ENCODE data around the gene SMC1B. TPM values are rescaled to one million over a fixed set of nuclear protein-coding genes. Genes with fewer than 3 reads are reported as not detected.

The SMC1B gene
- total RNA-seq, 1 experiment from 2014 or later: 0.10 TPM

DNA sequence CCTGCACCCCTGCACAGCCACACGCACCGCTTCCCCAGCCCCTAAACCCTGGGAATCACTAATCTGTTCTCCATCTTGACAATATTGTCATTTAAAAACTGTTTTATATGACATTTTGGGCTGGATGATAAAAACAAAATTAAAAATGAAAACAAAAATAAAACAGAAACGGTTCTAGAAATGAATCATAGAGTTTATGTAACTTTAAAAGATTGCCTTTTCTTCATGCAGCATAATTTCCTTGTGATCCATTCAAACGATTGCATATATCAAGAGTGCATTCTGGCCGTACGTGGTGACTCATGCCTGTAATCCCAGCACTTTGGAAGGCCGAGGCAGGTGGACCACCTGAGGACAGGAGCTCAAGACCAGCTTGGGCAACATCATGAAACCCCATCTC lies 110.2 kb downstream of the SMC1B start:
- POLR2A ChIA-PET: no interaction called here
- Histone ChIP-seq H3K27me3 (ENCODE audit: control insufficient read depth, insufficient read depth, low read length) (no peaks in the 10 kb centered on the region), H3K27ac (ENCODE audit: low read length) (no peak overlapping the region), H3K4me3 (ENCODE audit: low read depth in 2 of 2, low read length in 2 of 2) (no peak overlapping the region), H3K36me3 (ENCODE audit: control insufficient read depth, insufficient read depth, low read length) (no peaks in the 10 kb centered on the region), H3K9me3 (ENCODE audit: control insufficient read depth, insufficient read depth, low read depth, low read length) (no peaks in the 10 kb centered on the region), H3K4me1 (ENCODE audit: control insufficient read depth, insufficient read depth, low read length) (no peaks in the 10 kb centered on the region)
- no TSS peak for BruUV-seq (replicated peaks)
- DNase-seq (ENCODE audit: low read depth, low spot score) (no peak), ATAC-seq (no peak)
- intact Hi-C loops (cut with micrococcal nuclease; ENCODE audit: unreplicated experiment) (no loop called here), in situ Hi-C loops (cut with HindIII; ENCODE audit: low pct_unique_long_range_greater_than_20kb, low sequenced_read_pairs) (no loop called here)
- TF ChIP-seq, protein P1, sequence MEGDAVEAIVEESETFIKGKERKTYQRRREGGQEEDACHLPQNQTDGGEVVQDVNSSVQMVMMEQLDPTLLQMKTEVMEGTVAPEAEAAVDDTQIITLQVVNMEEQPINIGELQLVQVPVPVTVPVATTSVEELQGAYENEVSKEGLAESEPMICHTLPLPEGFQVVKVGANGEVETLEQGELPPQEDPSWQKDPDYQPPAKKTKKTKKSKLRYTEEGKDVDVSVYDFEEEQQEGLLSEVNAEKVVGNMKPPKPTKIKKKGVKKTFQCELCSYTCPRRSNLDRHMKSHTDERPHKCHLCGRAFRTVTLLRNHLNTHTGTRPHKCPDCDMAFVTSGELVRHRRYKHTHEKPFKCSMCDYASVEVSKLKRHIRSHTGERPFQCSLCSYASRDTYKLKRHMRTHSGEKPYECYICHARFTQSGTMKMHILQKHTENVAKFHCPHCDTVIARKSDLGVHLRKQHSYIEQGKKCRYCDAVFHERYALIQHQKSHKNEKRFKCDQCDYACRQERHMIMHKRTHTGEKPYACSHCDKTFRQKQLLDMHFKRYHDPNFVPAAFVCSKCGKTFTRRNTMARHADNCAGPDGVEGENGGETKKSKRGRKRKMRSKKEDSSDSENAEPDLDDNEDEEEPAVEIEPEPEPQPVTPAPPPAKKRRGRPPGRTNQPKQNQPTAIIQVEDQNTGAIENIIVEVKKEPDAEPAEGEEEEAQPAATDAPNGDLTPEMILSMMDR (IDR thresholded peaks at IDR 0.05): no peak
- no peak for TF ChIP-seq REST (IDR thresholded peaks at IDR 0.05; ENCODE audit: insufficient read depth in 1 of 2, low read depth in 2 of 2, low read length in 1 of 2)
- TF ChIP-seq SIN3A (IDR thresholded peaks at IDR 0.05; ENCODE audit: borderline replicate concordance, insufficient read depth, low read depth, low read length): no peak
- no peak for TF ChIP-seq TCF7L2 (IDR thresholded peaks at IDR 0.05; ENCODE audit: low read depth, low read length)
- no peak for TF ChIP-seq POLR2AphosphoS5 (IDR thresholded peaks at IDR 0.05; ENCODE audit: low read depth, low read length)
- CTCF ChIA-PET: no interaction called here

GRCh38 chr22:45302751-45303150 lies 110.6 kb downstream of the SMC1B start:
- in situ Hi-C loops (cut with HindIII; ENCODE audit: low pct_unique_long_range_greater_than_20kb, low sequenced_read_pairs) (no loop called here), intact Hi-C loops (cut with micrococcal nuclease; ENCODE audit: unreplicated experiment) (no loop called here)
- TF ChIP-seq TCF7L2 (IDR thresholded peaks at IDR 0.05; ENCODE audit: low read depth, low read length) (no peak), POLR2AphosphoS5 (IDR thresholded peaks at IDR 0.05; ENCODE audit: low read depth, low read length) (no peak), SIN3A (IDR thresholded peaks at IDR 0.05; ENCODE audit: borderline replicate concordance, insufficient read depth, low read depth, low read length) (no peak), REST (IDR thresholded peaks at IDR 0.05; ENCODE audit: insufficient read depth in 1 of 2, low read depth in 2 of 2, low read length in 1 of 2) (no peak)
- TF ChIP-seq, protein P1 (IDR thresholded peaks at IDR 0.05): no peak
- CTCF ChIA-PET: no interaction called here
- Histone ChIP-seq H3K9me3 (ENCODE audit: control insufficient read depth, insufficient read depth, low read depth, low read length) (no peaks in the 10 kb centered on the region), H3K4me3 (ENCODE audit: low read depth in 2 of 2, low read length in 2 of 2) (no peak overlapping the region), H3K36me3 (ENCODE audit: control insufficient read depth, insufficient read depth, low read length) (no peaks in the 10 kb centered on the region), H3K27ac (ENCODE audit: low read length) (no peak overlapping the region), H3K4me1 (ENCODE audit: control insufficient read depth, insufficient read depth, low read length) (no peaks in the 10 kb centered on the region), H3K27me3 (ENCODE audit: control insufficient read depth, insufficient read depth, low read length) (no peaks in the 10 kb centered on the region)
- DNase-seq (ENCODE audit: low read depth, low spot score) (no peak), ATAC-seq (no peak)
- BruUV-seq (replicated peaks): no TSS peak
- POLR2A ChIA-PET: no interaction called here
